Natural killer cell treated with Interleukin-12 subunit alpha and Interleukin-12 subunit beta and Interleukin-15 and Interleukin-18, amount 100 ng/mL, for 72 hours (primary cell): Measurements from ENCODE around the gene BCAS3. TPM values are rescaled to one million over a fixed set of nuclear protein-coding genes. Genes with fewer than 3 reads are reported as not detected.
"Not testable (repeated sequence)": the region's sequence is repeated elsewhere in the genome, so short reads cannot be mapped to it uniquely, and the experiment has no call there.

Source experiments
- ATAC-seq, 2 donors: fragments of 150-1000 bp; cut with Tn5 transposase in 1 of 2; sonication (Bioruptor Pico), chemical (Tn5 transposase) in 1 of 2; 2 replicates each; pipeline ENCODE4 v1.10.0; 2021
- DNase-seq: peaks from one replicate; pipeline ENCODE4 v3.0.0; 2022; ENCODE audit warnings: low spot score
- H3K27ac Mint-ChIP-seq, 2 donors: 1 replicate in 1 of 2; 2 replicates in 1 of 2; pipeline ENCODE4 v1.8.0; 2022; ENCODE audit warnings: mixed read lengths in 2 of 2, mild to moderate bottlenecking in 1 of 2, moderate library complexity in 1 of 2
- H3K27me3 Mint-ChIP-seq, 2 donors: 1 replicate in 1 of 2; 2 replicates in 1 of 2; pipeline ENCODE4 v1.8.0; 2022; ENCODE audit warnings: mixed read lengths in 2 of 2
- H3K36me3 Mint-ChIP-seq: one replicate; pipeline ENCODE4 v1.8.0; 2022; ENCODE audit warnings: mixed read lengths
- H3K4me1 Mint-ChIP-seq, 2 donors: 1 replicate in 1 of 2; 2 replicates in 1 of 2; pipeline ENCODE4 v1.8.0; 2022; ENCODE audit warnings: low read depth in 2 of 2, mixed read lengths in 2 of 2, mild to moderate bottlenecking in 1 of 2
- H3K4me3 Mint-ChIP-seq: one replicate; pipeline ENCODE4 v1.8.0; 2022; ENCODE audit warnings: mixed read lengths
- H3K9me3 Mint-ChIP-seq: 2 replicates; pipeline ENCODE4 v1.8.0; 2022; ENCODE audit warnings: mixed read lengths
- total RNA-seq, 2 donors: library from RNA; stranded (reverse); gene quantifications; one replicate each; pipeline ENCODE4 v1.2.3, GENCODE V29; 2022

BCAS3 gene
- total RNA-seq, 2 donors from 2014 or later = 19.5 to 26.4 TPM

DNA sequence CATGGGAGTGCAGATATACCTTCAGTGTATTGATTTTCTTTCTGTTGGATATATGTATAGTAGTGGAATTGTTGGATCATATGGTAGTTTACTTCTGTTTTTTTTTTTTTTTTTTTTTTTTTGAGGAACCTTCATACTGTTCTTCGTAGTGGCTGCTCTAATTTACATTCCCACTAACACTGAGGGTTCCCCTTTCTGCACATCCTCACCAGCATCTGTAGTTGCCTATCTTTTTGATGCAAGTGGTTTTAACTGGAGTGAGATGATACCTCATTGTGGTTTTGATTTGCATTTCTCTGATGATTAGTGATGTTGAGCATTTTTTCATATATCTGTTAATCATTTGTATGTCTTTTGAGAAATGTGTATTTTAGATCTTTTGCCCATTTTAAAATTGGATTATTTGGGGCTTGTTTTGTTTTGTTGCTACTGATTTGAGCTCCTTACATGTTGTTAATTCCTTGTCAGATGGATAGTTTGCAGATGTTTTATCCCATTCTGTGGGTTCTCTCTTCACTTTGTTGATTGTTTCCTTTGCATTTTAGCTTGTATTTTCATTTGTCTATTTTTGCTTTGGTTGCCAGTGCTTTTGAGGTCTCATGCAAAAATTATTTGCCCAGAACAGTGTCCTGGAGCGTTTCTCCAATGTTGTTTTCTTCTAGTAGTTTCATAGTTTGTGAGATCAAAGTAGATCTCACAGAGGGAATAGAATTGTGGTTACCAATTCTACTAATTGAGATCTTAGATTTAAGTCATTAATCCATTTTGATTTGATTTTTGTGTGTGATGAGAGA, 25.0 kb upstream of the BCAS3 start:
- peak overlapping the region in 1 of 2 donors; percentile 58 for H3K27ac Mint-ChIP-seq
- ATAC-seq (peak; percentile 49 to 64), DNase-seq (no peak)
- peaks cover 23 to 33% of the 10 kb centered on the region in 2 donors for H3K4me1 Mint-ChIP-seq
- peak overlapping the region; percentile 8 for H3K4me3 Mint-ChIP-seq
- no peaks in the 10 kb centered on the region for H3K27me3 Mint-ChIP-seq
- no peaks in the 10 kb centered on the region for H3K9me3 Mint-ChIP-seq
- H3K36me3 Mint-ChIP-seq = peaks cover 14% of the 10 kb centered on the region

DNA sequence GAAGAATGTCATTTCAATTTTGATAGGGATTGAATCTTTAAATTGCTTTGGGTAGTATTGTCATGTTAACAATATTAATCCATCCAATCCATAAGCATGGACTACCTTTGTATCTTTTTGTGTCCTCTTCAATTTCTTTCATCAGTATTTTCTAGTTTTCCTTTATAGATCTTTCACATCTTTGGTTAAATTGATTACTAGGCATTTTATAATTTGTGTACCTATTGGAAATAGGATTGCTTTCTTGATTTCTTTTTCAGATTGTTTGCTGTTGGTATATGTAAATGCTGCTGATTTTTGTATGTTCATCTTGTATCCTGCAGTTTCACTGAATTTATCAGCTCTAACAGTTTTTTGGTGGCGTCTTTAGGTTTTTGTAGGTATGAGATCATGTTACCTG, 24.1 kb upstream of the BCAS3 start:
- no peak for DNase-seq
- no peaks in the 10 kb centered on the region for H3K27me3 Mint-ChIP-seq
- no peak overlapping the region for H3K27ac Mint-ChIP-seq
- peaks cover 14% of the 10 kb centered on the region for H3K36me3 Mint-ChIP-seq
- H3K9me3 Mint-ChIP-seq = no peaks in the 10 kb centered on the region
- peaks cover 23 to 33% of the 10 kb centered on the region in 2 donors for H3K4me1 Mint-ChIP-seq
- H3K4me3 Mint-ChIP-seq = no peak overlapping the region
- ATAC-seq = no peak

DNA sequence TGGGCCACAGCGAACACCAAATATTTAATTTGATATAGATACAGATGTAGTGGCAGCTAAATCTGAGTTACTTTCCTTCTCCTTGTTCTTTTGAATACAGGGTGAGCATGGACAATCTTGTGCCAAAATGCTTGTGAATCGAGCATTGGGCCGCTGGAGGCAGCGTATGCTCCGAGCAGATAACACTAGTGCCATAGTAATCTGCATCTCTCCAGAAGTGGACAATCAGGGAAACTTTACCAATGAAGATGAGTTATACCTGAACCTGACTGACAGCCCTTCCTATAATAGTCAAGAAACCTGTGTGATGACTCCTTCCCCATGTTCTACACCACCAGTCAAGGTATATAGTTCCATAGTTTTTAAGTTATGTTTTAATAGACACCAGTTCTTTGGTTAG, 21.2 kb upstream of the BCAS3 start:
- peaks cover 5% of the 10 kb centered on the region for H3K36me3 Mint-ChIP-seq
- no peak overlapping the region for H3K4me3 Mint-ChIP-seq
- DNase-seq (no peak), ATAC-seq (no peak)
- no peaks in the 10 kb centered on the region for H3K27me3 Mint-ChIP-seq
- no peaks in the 10 kb centered on the region for H3K9me3 Mint-ChIP-seq
- no peak overlapping the region for H3K27ac Mint-ChIP-seq
- H3K4me1 Mint-ChIP-seq = peaks cover 20 to 27% of the 10 kb centered on the region in 2 donors

GRCh38 chr17:60659156-60659555, 18.5 kb upstream of the BCAS3 start:
- H3K4me1 Mint-ChIP-seq = peaks cover 2 to 5% of the 10 kb centered on the region in 2 donors
- no peaks in the 10 kb centered on the region for H3K27me3 Mint-ChIP-seq
- no peaks in the 10 kb centered on the region for H3K9me3 Mint-ChIP-seq
- H3K36me3 Mint-ChIP-seq = peaks cover 5% of the 10 kb centered on the region
- no peak overlapping the region for H3K4me3 Mint-ChIP-seq
- no peak overlapping the region for H3K27ac Mint-ChIP-seq
- DNase-seq (no peak), ATAC-seq (no peak)

GRCh38 chr17:60661489-60661888, 16.2 kb upstream of the BCAS3 start:
- Mint-ChIP-seq H3K4me3 (no peak overlapping the region), H3K27ac (no peak overlapping the region), H3K9me3 (no peaks in the 10 kb centered on the region), H3K27me3 (no peaks in the 10 kb centered on the region), H3K36me3 (peaks cover 5% of the 10 kb centered on the region), H3K4me1 (peaks cover 11 to 13% of the 10 kb centered on the region in 2 donors)
- no peak for ATAC-seq
- DNase-seq = no peak

DNA sequence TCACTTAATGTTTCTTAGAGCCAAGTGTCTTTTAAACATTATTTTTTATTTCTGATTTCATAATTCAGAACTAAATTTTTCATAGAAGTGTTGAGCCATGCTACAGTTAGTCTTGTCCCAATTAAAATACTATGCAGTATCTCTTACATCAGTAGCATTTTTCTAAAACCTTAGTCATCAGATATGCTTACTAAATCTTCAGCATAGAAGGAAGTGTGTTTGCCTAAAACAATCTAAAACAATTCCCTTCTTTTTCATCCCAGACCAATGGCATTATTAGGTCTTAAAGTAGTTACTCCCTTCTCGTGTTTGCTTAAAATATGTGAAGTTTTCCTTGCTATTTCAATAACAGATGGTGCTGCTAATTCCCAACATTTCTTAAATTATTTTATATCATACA, 13.6 kb upstream of the BCAS3 start:
- no peaks in the 10 kb centered on the region for H3K27me3 Mint-ChIP-seq
- H3K4me3 Mint-ChIP-seq = no peak overlapping the region
- ATAC-seq = no peak
- peaks cover 5% of the 10 kb centered on the region for H3K36me3 Mint-ChIP-seq
- no peak for DNase-seq
- no peaks in the 10 kb centered on the region for H3K9me3 Mint-ChIP-seq
- no peak overlapping the region for H3K27ac Mint-ChIP-seq
- peaks cover 11 to 13% of the 10 kb centered on the region in 2 donors for H3K4me1 Mint-ChIP-seq

GRCh38 chr17:60665602-60666001, 12.0 kb upstream of the BCAS3 start:
- peak; percentile 71 to 84 for ATAC-seq
- Mint-ChIP-seq H3K36me3 (no peaks in the 10 kb centered on the region), H3K9me3 (no peaks in the 10 kb centered on the region), H3K27me3 (no peaks in the 10 kb centered on the region), H3K27ac (peak overlapping the region in 1 of 2 donors; percentile 17), H3K4me3 (no peak overlapping the region), H3K4me1 (peaks cover 7 to 11% of the 10 kb centered on the region in 2 donors)
- peak; percentile 66 for DNase-seq

DNA sequence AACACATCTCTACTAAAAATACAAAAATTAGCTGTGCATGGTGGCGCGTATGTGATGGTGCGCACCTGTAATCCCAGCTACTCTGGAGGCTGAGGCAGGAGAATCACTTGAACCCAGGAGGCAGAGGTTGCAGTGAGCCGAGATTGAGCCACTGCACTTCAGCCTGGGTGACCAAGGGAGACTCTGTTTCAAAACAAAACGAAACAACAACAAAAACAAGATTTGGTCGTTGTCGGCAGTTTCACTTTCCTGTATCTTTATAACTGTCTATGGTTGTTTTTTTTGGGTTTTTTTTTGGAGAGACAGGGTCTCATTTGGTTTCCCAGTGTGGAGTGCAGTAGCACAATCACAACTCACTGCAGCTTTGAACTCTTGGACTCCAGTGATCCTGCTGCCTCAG, 8.9 kb upstream of the BCAS3 start:
- ATAC-seq, H3K9me3 Mint-ChIP-seq, H3K4me3 Mint-ChIP-seq, H3K27me3 Mint-ChIP-seq, H3K36me3 Mint-ChIP-seq, H3K27ac Mint-ChIP-seq, DNase-seq: not testable (repeated sequence)
- H3K4me1 Mint-ChIP-seq = peaks cover 7 to 11% of the 10 kb centered on the region in 2 donors

DNA sequence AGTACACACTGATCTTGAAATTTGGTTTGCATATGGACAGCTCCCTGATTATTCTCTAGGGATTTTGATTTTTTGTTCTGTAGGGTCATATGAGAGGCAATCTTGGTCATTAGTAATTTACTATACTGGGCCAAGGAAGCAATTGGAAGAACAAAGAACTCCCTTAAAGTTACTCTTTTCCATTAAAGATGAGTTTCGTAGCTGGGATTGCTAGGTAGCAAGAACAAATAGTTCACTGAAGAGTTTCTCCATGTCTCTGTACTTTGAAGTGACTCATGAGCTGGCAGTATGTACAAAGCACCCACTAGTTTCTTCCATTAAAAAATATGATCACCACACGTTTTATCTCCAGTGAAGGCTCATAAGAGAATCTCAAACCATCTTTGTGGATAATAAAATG, 6.2 kb upstream of the BCAS3 start:
- peaks cover 0 to under 1% of the 10 kb centered on the region in 2 donors for H3K4me1 Mint-ChIP-seq
- DNase-seq (no peak), ATAC-seq (no peak)
- no peaks in the 10 kb centered on the region for H3K36me3 Mint-ChIP-seq
- no peak overlapping the region for H3K27ac Mint-ChIP-seq
- no peaks in the 10 kb centered on the region for H3K27me3 Mint-ChIP-seq
- peaks cover 3% of the 10 kb centered on the region for H3K9me3 Mint-ChIP-seq
- H3K4me3 Mint-ChIP-seq = no peak overlapping the region

- ATAC-seq, H3K4me3 Mint-ChIP-seq, H3K27ac Mint-ChIP-seq, H3K9me3 Mint-ChIP-seq, H3K27me3 Mint-ChIP-seq, DNase-seq, H3K36me3 Mint-ChIP-seq: not testable (repeated sequence)
- peaks cover 15 to 20% of the 10 kb centered on the region in 2 donors for H3K4me1 Mint-ChIP-seq
Measured at GRCh38 chr17:60674637-60675036, 3.0 kb upstream of the BCAS3 start.

- Mint-ChIP-seq H3K27ac (peak overlapping the region in 1 of 2 donors; percentile 25), H3K27me3 (no peaks in the 10 kb centered on the region), H3K36me3 (no peaks in the 10 kb centered on the region), H3K9me3 (peaks cover 3% of the 10 kb centered on the region), H3K4me1 (peaks cover 15 to 20% of the 10 kb centered on the region in 2 donors), H3K4me3 (peak overlapping the region; percentile 17)
- no peak for DNase-seq
- no peak for ATAC-seq
Measured at GRCh38 chr17:60675997-60676396, 1.7 kb upstream of the BCAS3 start.

DNA sequence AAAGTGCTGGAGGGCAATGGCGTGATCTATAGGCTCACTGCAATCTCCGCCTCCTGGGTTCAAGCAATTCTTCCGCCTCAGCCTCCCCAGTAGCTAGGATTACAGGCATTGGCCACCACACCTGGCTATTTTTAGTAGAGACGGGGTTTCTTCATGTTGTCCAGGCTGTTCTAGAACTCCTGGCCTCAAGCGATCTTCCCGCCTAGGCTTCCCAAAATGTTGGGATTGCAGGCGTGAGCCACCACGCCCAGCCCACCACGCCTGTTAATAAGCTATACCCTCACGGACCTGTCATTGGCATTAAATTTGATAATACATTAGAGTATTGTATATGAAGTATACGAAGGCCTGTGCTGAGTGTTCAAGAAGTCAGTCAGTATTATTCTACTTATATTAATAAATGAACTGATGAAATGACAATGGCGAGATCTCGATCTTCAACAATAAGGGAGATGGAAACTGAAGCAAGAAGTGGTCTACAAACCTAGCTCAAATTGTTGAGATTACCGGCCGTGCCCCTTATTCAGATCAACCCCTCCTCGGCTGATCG, 818 bp upstream of the BCAS3 start:
- Mint-ChIP-seq H3K27ac (peak overlapping the region; percentile 56 to 91), H3K27me3 (no peaks in the 10 kb centered on the region), H3K4me3 (peak overlapping the region; percentile 86), H3K36me3 (no peaks in the 10 kb centered on the region), H3K4me1 (peaks cover 15 to 20% of the 10 kb centered on the region in 2 donors), H3K9me3 (peaks cover 3% of the 10 kb centered on the region)
- ATAC-seq = no peak
- DNase-seq = no peak

GRCh38 chr17:60678118-60678444, 430 bp downstream of the BCAS3 start:
- Mint-ChIP-seq H3K9me3 (peaks cover 3% of the 10 kb centered on the region), H3K27ac (peak overlapping the region; percentile 56 to 91), H3K4me1 (peaks cover 15 to 20% of the 10 kb centered on the region in 2 donors), H3K4me3 (peak overlapping the region; percentile 86), H3K27me3 (no peaks in the 10 kb centered on the region), H3K36me3 (no peaks in the 10 kb centered on the region)
- ATAC-seq = no peak
- no peak for DNase-seq

- Mint-ChIP-seq H3K9me3 (peaks cover 3% of the 10 kb centered on the region), H3K36me3 (no peaks in the 10 kb centered on the region), H3K27ac (no peak overlapping the region), H3K4me3 (peak overlapping the region; percentile 11), H3K27me3 (no peaks in the 10 kb centered on the region), H3K4me1 (peaks cover 15 to 20% of the 10 kb centered on the region in 2 donors)
- DNase-seq = no peak
- ATAC-seq = no peak
Measured at GRCh38 chr17:60679287-60679686, 1.6 kb downstream of the BCAS3 start.
